HCT116 (cell line): ENCODE results near the gene GJB1.

Experiments used
- EGR1 ChIP-seq: IDR thresholded peaks from 2 replicates; pipeline ENCODE4 v1.6.1; 2012; ENCODE audit warnings: low read depth
- ELF1 ChIP-seq: IDR thresholded peaks from 2 replicates; pipeline ENCODE4 v1.6.1; 2012; ENCODE audit warnings: low read depth, borderline replicate concordance
- EZH2 ChIP-seq: fragments of 200-600 bp; sonication (generic); IDR thresholded peaks from 2 replicates; pipeline ENCODE4 v1.6.1; 2017; ENCODE audit warnings: antibody characterized with exemption, mixed run types
- SP1 ChIP-seq: IDR thresholded peaks from 2 replicates; pipeline ENCODE4 v1.6.1; 2012; ENCODE audit warnings: low read depth
- ZFX ChIP-seq: fragments of 450-650 bp; IDR thresholded peaks from 2 replicates; pipeline ENCODE4 v1.6.1; 2017
- TF ChIP-seq, protein P1 (sequence below): IDR thresholded peaks from 2 replicates; pipeline ENCODE4 v1.6.1; 2012; ENCODE audit warnings: low read depth
- TF ChIP-seq, protein P2 (sequence below): IDR thresholded peaks from 2 replicates; pipeline ENCODE4 v1.6.1; 2011; ENCODE audit warnings: mild to moderate bottlenecking, low read length, moderate library complexity; ENCODE audit not compliant: insufficient replicate concordance; ENCODE audit errors: extremely low read depth
- TF ChIP-seq, protein P3 (sequence below), 3 experiments: fragments of 200-600 bp in 1 of 3; sonication (generic) in 1 of 3; IDR thresholded peaks in 2 of 3; conservative IDR thresholded peaks in 1 of 3; 2 replicates each; pipeline ENCODE4 v1.5.1; 2012 to 2017; ENCODE audit warnings: low read depth in 2 of 3, low read length in 2 of 3, antibody characterized with exemption in 1 of 3, borderline replicate concordance in 1 of 3, control low read depth in 1 of 3, mild to moderate bottlenecking in 1 of 3, mixed read lengths in 1 of 3, mixed run types in 1 of 3, moderate library complexity in 1 of 3; ENCODE audit not compliant: insufficient read depth in 1 of 3
- TF ChIP-seq, protein P4 (sequence below): IDR thresholded peaks from 2 replicates; pipeline ENCODE4 v1.6.1; 2012
- TF ChIP-seq, protein P5 (sequence below): IDR thresholded peaks from 2 replicates; pipeline ENCODE4 v1.6.1; 2012

DNA sequence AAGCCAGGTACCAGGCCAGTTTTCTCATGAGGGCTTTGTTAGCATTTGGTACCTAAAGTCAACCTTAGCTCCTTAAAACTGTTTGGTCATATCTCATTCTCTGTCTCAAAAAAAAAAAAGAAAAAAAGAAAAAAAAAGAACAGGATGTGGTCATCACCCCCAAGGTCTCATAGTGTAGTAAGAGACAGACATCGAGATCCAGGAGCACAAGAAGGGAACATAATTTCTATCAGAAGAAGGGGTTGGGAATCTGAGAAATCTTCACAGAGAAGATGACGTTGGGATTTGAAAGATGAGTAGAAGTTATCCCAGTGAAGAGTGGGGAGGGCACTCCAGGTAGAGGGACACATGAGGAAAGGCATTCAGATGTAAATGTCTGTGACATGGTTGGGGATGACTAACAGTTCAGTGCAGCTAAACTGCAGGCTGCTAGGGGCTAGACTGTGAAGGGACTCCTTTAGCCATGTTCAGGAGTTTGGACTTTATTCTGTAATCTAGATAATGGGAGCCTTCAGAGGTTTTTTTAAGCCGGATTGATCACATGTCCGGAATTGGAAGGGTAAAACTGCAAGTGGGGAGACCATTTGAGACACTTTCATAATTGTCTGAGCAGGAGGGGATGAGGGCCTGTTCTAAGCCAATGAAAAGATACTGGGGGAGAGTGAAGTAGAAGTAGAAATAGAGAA is 26.9 kb upstream of the GJB1 start:
- TF ChIP-seq EGR1: no peak
- TF ChIP-seq, protein P1, sequence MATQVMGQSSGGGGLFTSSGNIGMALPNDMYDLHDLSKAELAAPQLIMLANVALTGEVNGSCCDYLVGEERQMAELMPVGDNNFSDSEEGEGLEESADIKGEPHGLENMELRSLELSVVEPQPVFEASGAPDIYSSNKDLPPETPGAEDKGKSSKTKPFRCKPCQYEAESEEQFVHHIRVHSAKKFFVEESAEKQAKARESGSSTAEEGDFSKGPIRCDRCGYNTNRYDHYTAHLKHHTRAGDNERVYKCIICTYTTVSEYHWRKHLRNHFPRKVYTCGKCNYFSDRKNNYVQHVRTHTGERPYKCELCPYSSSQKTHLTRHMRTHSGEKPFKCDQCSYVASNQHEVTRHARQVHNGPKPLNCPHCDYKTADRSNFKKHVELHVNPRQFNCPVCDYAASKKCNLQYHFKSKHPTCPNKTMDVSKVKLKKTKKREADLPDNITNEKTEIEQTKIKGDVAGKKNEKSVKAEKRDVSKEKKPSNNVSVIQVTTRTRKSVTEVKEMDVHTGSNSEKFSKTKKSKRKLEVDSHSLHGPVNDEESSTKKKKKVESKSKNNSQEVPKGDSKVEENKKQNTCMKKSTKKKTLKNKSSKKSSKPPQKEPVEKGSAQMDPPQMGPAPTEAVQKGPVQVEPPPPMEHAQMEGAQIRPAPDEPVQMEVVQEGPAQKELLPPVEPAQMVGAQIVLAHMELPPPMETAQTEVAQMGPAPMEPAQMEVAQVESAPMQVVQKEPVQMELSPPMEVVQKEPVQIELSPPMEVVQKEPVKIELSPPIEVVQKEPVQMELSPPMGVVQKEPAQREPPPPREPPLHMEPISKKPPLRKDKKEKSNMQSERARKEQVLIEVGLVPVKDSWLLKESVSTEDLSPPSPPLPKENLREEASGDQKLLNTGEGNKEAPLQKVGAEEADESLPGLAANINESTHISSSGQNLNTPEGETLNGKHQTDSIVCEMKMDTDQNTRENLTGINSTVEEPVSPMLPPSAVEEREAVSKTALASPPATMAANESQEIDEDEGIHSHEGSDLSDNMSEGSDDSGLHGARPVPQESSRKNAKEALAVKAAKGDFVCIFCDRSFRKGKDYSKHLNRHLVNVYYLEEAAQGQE: no peak
- TF ChIP-seq, protein P2, sequence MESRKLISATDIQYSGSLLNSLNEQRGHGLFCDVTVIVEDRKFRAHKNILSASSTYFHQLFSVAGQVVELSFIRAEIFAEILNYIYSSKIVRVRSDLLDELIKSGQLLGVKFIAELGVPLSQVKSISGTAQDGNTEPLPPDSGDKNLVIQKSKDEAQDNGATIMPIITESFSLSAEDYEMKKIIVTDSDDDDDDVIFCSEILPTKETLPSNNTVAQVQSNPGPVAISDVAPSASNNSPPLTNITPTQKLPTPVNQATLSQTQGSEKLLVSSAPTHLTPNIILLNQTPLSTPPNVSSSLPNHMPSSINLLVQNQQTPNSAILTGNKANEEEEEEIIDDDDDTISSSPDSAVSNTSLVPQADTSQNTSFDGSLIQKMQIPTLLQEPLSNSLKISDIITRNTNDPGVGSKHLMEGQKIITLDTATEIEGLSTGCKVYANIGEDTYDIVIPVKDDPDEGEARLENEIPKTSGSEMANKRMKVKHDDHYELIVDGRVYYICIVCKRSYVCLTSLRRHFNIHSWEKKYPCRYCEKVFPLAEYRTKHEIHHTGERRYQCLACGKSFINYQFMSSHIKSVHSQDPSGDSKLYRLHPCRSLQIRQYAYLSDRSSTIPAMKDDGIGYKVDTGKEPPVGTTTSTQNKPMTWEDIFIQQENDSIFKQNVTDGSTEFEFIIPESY: no peak
- TF ChIP-seq, protein P3, sequence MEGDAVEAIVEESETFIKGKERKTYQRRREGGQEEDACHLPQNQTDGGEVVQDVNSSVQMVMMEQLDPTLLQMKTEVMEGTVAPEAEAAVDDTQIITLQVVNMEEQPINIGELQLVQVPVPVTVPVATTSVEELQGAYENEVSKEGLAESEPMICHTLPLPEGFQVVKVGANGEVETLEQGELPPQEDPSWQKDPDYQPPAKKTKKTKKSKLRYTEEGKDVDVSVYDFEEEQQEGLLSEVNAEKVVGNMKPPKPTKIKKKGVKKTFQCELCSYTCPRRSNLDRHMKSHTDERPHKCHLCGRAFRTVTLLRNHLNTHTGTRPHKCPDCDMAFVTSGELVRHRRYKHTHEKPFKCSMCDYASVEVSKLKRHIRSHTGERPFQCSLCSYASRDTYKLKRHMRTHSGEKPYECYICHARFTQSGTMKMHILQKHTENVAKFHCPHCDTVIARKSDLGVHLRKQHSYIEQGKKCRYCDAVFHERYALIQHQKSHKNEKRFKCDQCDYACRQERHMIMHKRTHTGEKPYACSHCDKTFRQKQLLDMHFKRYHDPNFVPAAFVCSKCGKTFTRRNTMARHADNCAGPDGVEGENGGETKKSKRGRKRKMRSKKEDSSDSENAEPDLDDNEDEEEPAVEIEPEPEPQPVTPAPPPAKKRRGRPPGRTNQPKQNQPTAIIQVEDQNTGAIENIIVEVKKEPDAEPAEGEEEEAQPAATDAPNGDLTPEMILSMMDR (IDR thresholded peaks at IDR 0.05 in 2 of 3, conservative IDR thresholded peaks at IDR 0.05 in 1 of 3; ENCODE audit: borderline replicate concordance in 1 of 3, insufficient read depth in 1 of 3, low read depth in 2 of 3, low read length in 2 of 3): no peak
- no peak for TF ChIP-seq EZH2
- no peak for TF ChIP-seq SP1
- TF ChIP-seq, protein P4, sequence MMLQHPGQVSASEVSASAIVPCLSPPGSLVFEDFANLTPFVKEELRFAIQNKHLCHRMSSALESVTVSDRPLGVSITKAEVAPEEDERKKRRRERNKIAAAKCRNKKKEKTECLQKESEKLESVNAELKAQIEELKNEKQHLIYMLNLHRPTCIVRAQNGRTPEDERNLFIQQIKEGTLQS: no peak
- TF ChIP-seq, protein P5, sequence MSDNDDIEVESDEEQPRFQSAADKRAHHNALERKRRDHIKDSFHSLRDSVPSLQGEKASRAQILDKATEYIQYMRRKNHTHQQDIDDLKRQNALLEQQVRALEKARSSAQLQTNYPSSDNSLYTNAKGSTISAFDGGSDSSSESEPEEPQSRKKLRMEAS: no peak
- no peak for TF ChIP-seq ZFX
- no peak for TF ChIP-seq ELF1
